ENCODE data around the gene RAF1. TPM values are rescaled to one million over a fixed set of nuclear protein-coding genes. Genes with fewer than 3 reads are reported as not detected.

Gene RAF1
- polyA plus RNA-seq, 4 donors, result 47.9 to 84.3 (median 70.5) TPM

- H3K27ac ChIP-seq (ENCODE audit: low read depth in 1 of 3, low read length in 2 of 3), result no peak overlapping the region
- 91 to 94% (median 93%) methylated on average over 4 of the region's 4 CpGs for WGBS, 3 donors
- peaks cover 7 to 61% (median 30%) of the 10 kb centered on the region in 3 donors for H3K36me3 ChIP-seq (ENCODE audit: control insufficient read depth in 3 of 3, insufficient read depth in 2 of 3, low read depth in 1 of 3, low read length in 3 of 3)
- no peaks in the 10 kb centered on the region for H3K27me3 ChIP-seq (ENCODE audit: control insufficient read depth in 3 of 3, insufficient read depth in 3 of 3, low read length in 3 of 3)
- no peaks in the 10 kb centered on the region for H3K4me1 ChIP-seq (ENCODE audit: control insufficient read depth in 3 of 3, insufficient read depth in 2 of 3, low read depth in 1 of 3, low read length in 2 of 3)
- no peaks in the 10 kb centered on the region for H3K9me3 ChIP-seq (ENCODE audit: control insufficient read depth in 2 of 2, insufficient read depth in 1 of 2, low read depth in 1 of 2, low read length in 1 of 2)
- no peak overlapping the region for H3K4me3 ChIP-seq (ENCODE audit: low read depth in 1 of 3, low read length in 3 of 3)
- DNase-seq (no peak), FAIRE-seq (no peak)
Measured at GRCh38 chr3:12591997-12592715, 71.8 kb downstream of the RAF1 start.

GRCh38 chr3:12591456-12591855 lies 72.5 kb downstream of the RAF1 start:
- Histone ChIP-seq H3K9me3 (ENCODE audit: control insufficient read depth in 2 of 2, insufficient read depth in 1 of 2, low read depth in 1 of 2, low read length in 1 of 2) (no peaks in the 10 kb centered on the region), H3K4me1 (ENCODE audit: control insufficient read depth in 3 of 3, insufficient read depth in 2 of 3, low read depth in 1 of 3, low read length in 2 of 3) (no peaks in the 10 kb centered on the region), H3K27ac (ENCODE audit: low read depth in 1 of 3, low read length in 2 of 3) (no peak overlapping the region), H3K4me3 (ENCODE audit: low read depth in 1 of 3, low read length in 3 of 3) (no peak overlapping the region), H3K27me3 (ENCODE audit: control insufficient read depth in 3 of 3, insufficient read depth in 3 of 3, low read length in 3 of 3) (no peaks in the 10 kb centered on the region), H3K36me3 (ENCODE audit: control insufficient read depth in 3 of 3, insufficient read depth in 2 of 3, low read depth in 1 of 3, low read length in 3 of 3) (peaks cover 7 to 64% (median 29%) of the 10 kb centered on the region in 3 donors)
- DNase-seq, result no peak
- WGBS, 3 donors, result 93 to 95% (median 95%) methylated on average over 6 of the region's 6 CpGs
- no peak for FAIRE-seq

- H3K4me3 ChIP-seq (ENCODE audit: low read depth in 1 of 3, low read length in 3 of 3), result no peak overlapping the region
- no peaks in the 10 kb centered on the region for H3K27me3 ChIP-seq (ENCODE audit: control insufficient read depth in 3 of 3, insufficient read depth in 3 of 3, low read length in 3 of 3)
- peaks cover 7 to 62% (median 27%) of the 10 kb centered on the region in 3 donors for H3K36me3 ChIP-seq (ENCODE audit: control insufficient read depth in 3 of 3, insufficient read depth in 2 of 3, low read depth in 1 of 3, low read length in 3 of 3)
Measured at GRCh38 chr3:12590096-12590495, 73.8 kb downstream of the RAF1 start.

GRCh38 chr3:12588039-12589009 lies 75.6 kb downstream of the RAF1 start:
- Histone ChIP-seq H3K36me3 (ENCODE audit: control insufficient read depth in 3 of 3, insufficient read depth in 2 of 3, low read depth in 1 of 3, low read length in 3 of 3) (peaks cover 15 to 67% (median 32%) of the 10 kb centered on the region in 3 donors), H3K9me3 (ENCODE audit: control insufficient read depth in 2 of 2, insufficient read depth in 1 of 2, low read depth in 1 of 2, low read length in 1 of 2) (no peaks in the 10 kb centered on the region), H3K4me3 (ENCODE audit: low read depth in 1 of 3, low read length in 3 of 3) (no peak overlapping the region), H3K27ac (ENCODE audit: low read depth in 1 of 3, low read length in 2 of 3) (no peak overlapping the region), H3K27me3 (ENCODE audit: control insufficient read depth in 3 of 3, insufficient read depth in 3 of 3, low read length in 3 of 3) (no peaks in the 10 kb centered on the region), H3K4me1 (ENCODE audit: control insufficient read depth in 3 of 3, insufficient read depth in 2 of 3, low read depth in 1 of 3, low read length in 2 of 3) (no peaks in the 10 kb centered on the region)
- no peak for DNase-seq
- WGBS, 3 donors, result 77 to 87% (median 81%) methylated on average over 7 of the region's 7 CpGs
- FAIRE-seq, result no peak

More at GRCh38 chr3:12590096-12590495, 73.8 kb downstream of the RAF1 start:
- FAIRE-seq (no peak), DNase-seq (no peak)
- 80 to 100% methylated on average over 1 of the region's 4 CpGs; no CpG with 5 or more reads in 1 of the 3 donors for WGBS, 3 donors
- Histone ChIP-seq H3K27ac (ENCODE audit: low read depth in 1 of 3, low read length in 2 of 3) (no peak overlapping the region), H3K4me1 (ENCODE audit: control insufficient read depth in 3 of 3, insufficient read depth in 2 of 3, low read depth in 1 of 3, low read length in 2 of 3) (no peaks in the 10 kb centered on the region), H3K9me3 (ENCODE audit: control insufficient read depth in 2 of 2, insufficient read depth in 1 of 2, low read depth in 1 of 2, low read length in 1 of 2) (no peaks in the 10 kb centered on the region)

GRCh38 chr3:12586403-12586802 lies 77.5 kb downstream of the RAF1 start:
- peaks cover 24 to 67% (median 34%) of the 10 kb centered on the region in 3 donors for H3K36me3 ChIP-seq (ENCODE audit: control insufficient read depth in 3 of 3, insufficient read depth in 2 of 3, low read depth in 1 of 3, low read length in 3 of 3)
- no peak for DNase-seq
- no peaks in the 10 kb centered on the region for H3K4me1 ChIP-seq (ENCODE audit: control insufficient read depth in 3 of 3, insufficient read depth in 2 of 3, low read depth in 1 of 3, low read length in 2 of 3)
- H3K9me3 ChIP-seq (ENCODE audit: control insufficient read depth in 2 of 2, insufficient read depth in 1 of 2, low read depth in 1 of 2, low read length in 1 of 2), result no peaks in the 10 kb centered on the region
- H3K27ac ChIP-seq (ENCODE audit: low read depth in 1 of 3, low read length in 2 of 3), result no peak overlapping the region
- WGBS, 3 donors, result 84 to 87% (median 86%) methylated on average over 3 of the region's 3 CpGs
- no peak for FAIRE-seq
- no peaks in the 10 kb centered on the region for H3K27me3 ChIP-seq (ENCODE audit: control insufficient read depth in 3 of 3, insufficient read depth in 3 of 3, low read length in 3 of 3)
- H3K4me3 ChIP-seq (ENCODE audit: low read depth in 1 of 3, low read length in 3 of 3), result no peak overlapping the region

GRCh38 chr3:12585970-12586369 lies 77.9 kb downstream of the RAF1 start:
- Histone ChIP-seq H3K9me3 (ENCODE audit: control insufficient read depth in 2 of 2, insufficient read depth in 1 of 2, low read depth in 1 of 2, low read length in 1 of 2) (no peaks in the 10 kb centered on the region), H3K27ac (ENCODE audit: low read depth in 1 of 3, low read length in 2 of 3) (no peak overlapping the region), H3K27me3 (ENCODE audit: control insufficient read depth in 3 of 3, insufficient read depth in 3 of 3, low read length in 3 of 3) (no peaks in the 10 kb centered on the region), H3K4me1 (ENCODE audit: control insufficient read depth in 3 of 3, insufficient read depth in 2 of 3, low read depth in 1 of 3, low read length in 2 of 3) (no peaks in the 10 kb centered on the region), H3K36me3 (ENCODE audit: control insufficient read depth in 3 of 3, insufficient read depth in 2 of 3, low read depth in 1 of 3, low read length in 3 of 3) (peaks cover 23 to 69% (median 36%) of the 10 kb centered on the region in 3 donors), H3K4me3 (ENCODE audit: low read depth in 1 of 3, low read length in 3 of 3) (no peak overlapping the region)
- WGBS, 3 donors, result 71 to 78% (median 76%) methylated on average over 5 of the region's 5 CpGs
- FAIRE-seq (no peak), DNase-seq (no peak)

GRCh38 chr3:12585181-12585580 lies 78.7 kb downstream of the RAF1 start:
- no peak for FAIRE-seq
- no peak overlapping the region for H3K27ac ChIP-seq (ENCODE audit: low read depth in 1 of 3, low read length in 2 of 3)
- H3K36me3 ChIP-seq (ENCODE audit: control insufficient read depth in 3 of 3, insufficient read depth in 2 of 3, low read depth in 1 of 3, low read length in 3 of 3), result peaks cover 22 to 66% (median 37%) of the 10 kb centered on the region in 3 donors
- H3K4me1 ChIP-seq (ENCODE audit: control insufficient read depth in 3 of 3, insufficient read depth in 2 of 3, low read depth in 1 of 3, low read length in 2 of 3), result no peaks in the 10 kb centered on the region
- DNase-seq, result no peak
- WGBS, 3 donors, result 92 to 93% (median 93%) methylated on average over 3 of the region's 3 CpGs
- no peak overlapping the region for H3K4me3 ChIP-seq (ENCODE audit: low read depth in 1 of 3, low read length in 3 of 3)
- H3K9me3 ChIP-seq (ENCODE audit: control insufficient read depth in 2 of 2, insufficient read depth in 1 of 2, low read depth in 1 of 2, low read length in 1 of 2), result no peaks in the 10 kb centered on the region
- no peaks in the 10 kb centered on the region for H3K27me3 ChIP-seq (ENCODE audit: control insufficient read depth in 3 of 3, insufficient read depth in 3 of 3, low read length in 3 of 3)

GRCh38 chr3:12584083-12584482 lies 79.8 kb downstream of the RAF1 start:
- no peak overlapping the region for H3K27ac ChIP-seq (ENCODE audit: low read depth in 1 of 3, low read length in 2 of 3)
- 95 to 98% (median 97%) methylated on average over 2 of the region's 2 CpGs for WGBS, 3 donors

More at GRCh38 chr3:12584083-12584482, 79.8 kb downstream of the RAF1 start:
- no peak for DNase-seq
- Histone ChIP-seq H3K9me3 (ENCODE audit: control insufficient read depth in 2 of 2, insufficient read depth in 1 of 2, low read depth in 1 of 2, low read length in 1 of 2) (no peaks in the 10 kb centered on the region), H3K27me3 (ENCODE audit: control insufficient read depth in 3 of 3, insufficient read depth in 3 of 3, low read length in 3 of 3) (no peaks in the 10 kb centered on the region), H3K36me3 (ENCODE audit: control insufficient read depth in 3 of 3, insufficient read depth in 2 of 3, low read depth in 1 of 3, low read length in 3 of 3) (peaks cover 25 to 68% (median 38%) of the 10 kb centered on the region in 3 donors), H3K4me1 (ENCODE audit: control insufficient read depth in 3 of 3, insufficient read depth in 2 of 3, low read depth in 1 of 3, low read length in 2 of 3) (no peaks in the 10 kb centered on the region), H3K4me3 (ENCODE audit: low read depth in 1 of 3, low read length in 3 of 3) (no peak overlapping the region)
- no peak for FAIRE-seq
